Measurements from ENCODE around the gene RBM47. TPM values are rescaled to one million over a fixed set of nuclear protein-coding genes. Genes with fewer than 3 reads are reported as not detected.

Gene RBM47
- 1.4 and 1.8 TPM in 2 replicates for total RNA-seq (2011; cell fraction: chromatin; rRNA removed; ENCODE audit: low replicate concordance)
- total RNA-seq (2011; cell fraction: nucleolus; rRNA removed): 1.8 and 2.5 TPM in 2 replicates
- 1.7 and 1.9 TPM in 2 replicates for total RNA-seq (2011; cell fraction: nucleoplasm; rRNA removed)
- total RNA-seq (2014; rRNA removed): 5.1 and 6.2 TPM in 2 replicates
- 2.7 and 3.1 TPM in 2 replicates for total RNA-seq (2014; rRNA removed; fragmentation: Illumina TruSeq; extraction: Trizol)
- total RNA-seq (2015; rRNA removed; fragmentation: Illumina TruSeq; extraction: Trizol): 3.5 and 3.6 TPM in 2 replicates
- total RNA-seq (2021): 6.4 and 8.9 TPM in 2 replicates
- 0.23 and 1.4 TPM in 2 replicates for polyA plus RNA-seq (2011; rRNA removed)
- polyA plus RNA-seq (2011; cell fraction: cytosol; rRNA removed): 0.32 and 7.8 TPM in 2 replicates
- 0.29 and 2.4 TPM in 2 replicates for polyA plus RNA-seq (2011; cell fraction: nucleus; rRNA removed)
- 4.6 and 4.8 TPM in 2 replicates for polyA plus RNA-seq (2012)
- polyA plus RNA-seq (2014; fragmentation: Illumina TruSeq; extraction: Trizol): 3.3 and 3.9 TPM in 2 replicates
- polyA plus RNA-seq (2014; fragmentation: Nextera tagmentation; extraction: Ambion mirVana): 1 to 10 TPM; 1.7 to 2.4 TPM
- 3.8 and 4.1 TPM in 2 replicates for polyA plus RNA-seq (2014; rRNA removed)
- polyA minus RNA-seq (2011; rRNA and poly(A)+ RNA removed): 0.33 and 1.9 TPM in 2 replicates
- 0.55 and 3.4 TPM in 2 replicates for polyA minus RNA-seq (2011; cell fraction: cytosol; rRNA and poly(A)+ RNA removed)
- polyA minus RNA-seq (2011; cell fraction: nucleus; rRNA and poly(A)+ RNA removed): 0.22 and 2.0 TPM in 2 replicates
- Bru-seq, nascent RNA: percentile 51 among the genes with signal in this experiment
- BruChase-seq, experiment 1, labeled RNA remaining after a 2-hour chase: percentile 47 among the genes with signal in this experiment
- BruChase-seq, experiment 2, labeled RNA remaining after a 6-hour chase: percentile 50 among the genes with signal in this experiment
- long read RNA-seq, experiment 1, full-length matches to known transcripts: 1 of 6 reads
- long read RNA-seq, experiment 1, partial matches to known transcripts: 0 of 6 reads
- long read RNA-seq, experiment 1, other reads (novel, unspliced or antisense): 5 of 6 reads
- long read RNA-seq, experiment 2, partial matches to known transcripts: 0 of 3 reads
- long read RNA-seq, experiment 2, other reads (novel, unspliced or antisense): 3 of 3 reads
- long read RNA-seq, experiment 3: 0 reads

DNA sequence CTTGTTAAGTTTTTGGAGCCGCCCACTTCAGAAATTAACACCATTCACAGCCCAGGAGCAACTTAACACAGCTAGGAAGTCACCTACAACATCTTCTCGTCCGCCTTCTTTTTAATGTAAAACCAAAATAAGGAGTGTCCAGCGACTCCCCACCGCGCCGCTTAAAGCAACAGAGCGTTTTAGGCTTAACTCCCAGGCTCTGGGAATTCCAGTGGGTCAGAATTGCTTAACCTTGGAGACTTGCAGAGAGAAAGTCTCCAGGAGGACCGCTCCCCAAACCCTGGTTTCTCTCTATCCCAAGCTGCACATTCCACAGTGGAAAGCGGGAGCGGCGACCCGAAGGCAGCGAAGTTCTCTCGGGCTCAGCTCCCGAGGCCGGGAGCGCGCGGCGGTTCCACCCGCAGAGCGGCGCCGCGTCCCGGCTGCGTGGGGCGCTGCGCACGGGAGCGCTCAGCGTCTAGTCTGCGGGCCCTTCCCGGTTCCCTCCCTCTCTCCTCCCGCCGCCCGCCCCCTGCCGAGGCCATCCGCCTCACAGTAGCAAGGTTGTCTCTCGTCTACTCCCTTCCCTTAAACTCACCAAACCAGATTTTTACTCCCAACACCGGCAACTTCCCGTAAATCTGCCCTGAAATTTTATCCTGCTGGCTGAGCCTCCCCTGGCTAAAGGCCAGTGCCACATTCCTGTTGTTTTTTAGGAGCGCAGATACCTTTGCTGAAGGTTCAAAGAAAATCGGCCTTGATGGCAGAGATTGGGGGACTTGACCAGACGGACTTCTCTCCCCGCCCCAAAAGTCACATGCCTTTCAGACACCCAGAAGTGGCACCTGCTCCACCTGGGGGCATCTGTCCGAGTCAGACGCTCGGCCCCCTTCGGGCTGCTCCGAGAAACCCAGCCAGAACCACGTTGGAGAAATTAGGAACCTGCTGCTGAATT is at the start of gene RBM47:
Gene RBM47 (minus strand): TSS at position 464 of the 934 bp plus-strand sequence. CDS start 190,971 bp downstream, outside the sequence.
- Histone ChIP-seq H3K27me3 (ENCODE audit: control insufficient read depth in 2 of 2, insufficient read depth in 2 of 2, low read length in 2 of 2) (peaks cover 36 to 37% of the 10 kb centered on the region in 2 experiments; a peak in 4 of 5 replicates), H3K4me2 (ENCODE audit: insufficient read depth, low read length) (no peak within 1 kb of the TSS), H4K20me1 (replicated peaks; ENCODE audit: control insufficient read depth, insufficient read depth, low read length) (no peaks in the 10 kb centered on the region), H3K9me3 (replicated peaks; ENCODE audit: control insufficient read depth, insufficient read depth, low read depth, low read length) (no peaks in the 10 kb centered on the region), H3K36me3 (ENCODE audit: control insufficient read depth, insufficient read depth, low read length) (no peaks in the 10 kb centered on the region), H3K4me1 (replicated peaks in 1 of 2; ENCODE audit: control insufficient read depth in 2 of 2, insufficient read depth in 2 of 2, low read length in 2 of 2) (peaks cover 0 to 8% of the 10 kb centered on the region in 2 experiments; a peak in 1 of 5 replicates), H3K79me2 (ENCODE audit: control insufficient read depth, insufficient read depth, low read length) (no peaks in the 10 kb centered on the region), H2AFZ (ENCODE audit: low read depth, low read length) (no peak within 1 kb of the TSS), H3K27ac (ENCODE audit: extremely low read depth, low read depth, low read length) (no peak within 1 kb of the TSS), H3K9ac (ENCODE audit: insufficient read depth in 1 of 2, low read depth in 2 of 2, low read length in 2 of 2) (no peak within 1 kb of the TSS), H3K4me3 (no peak within 1 kb of the TSS), H3K9me1 (ENCODE audit: control insufficient read depth, insufficient read depth, low read length) (no peaks in the 10 kb centered on the region)
- peak; percentile 55; the same call in 2 of the 3 replicates for ATAC-seq
- intact Hi-C loops (cut with micrococcal nuclease) (no loop called here), in situ Hi-C loops (cut with MboI) (no loop called here)
- no TSS peak for BruUV-seq (replicated peaks)
- no peak for FAIRE-seq
- POLR2A ChIA-PET: no interaction called here
- peak in 1 of 4 experiments; percentile 8 for DNase-seq (ENCODE audit: extremely low read depth in 1 of 4, low spot score in 3 of 4)
- TF ChIP-seq NRF1 (conservative IDR thresholded peaks at IDR 0.05 in 1 of 2, IDR thresholded peaks at IDR 0.05 in 1 of 2) (peak; percentile 63 to 71), ETV6 (IDR thresholded peaks at IDR 0.05; ENCODE audit: borderline replicate concordance in 1 of 2, low read depth in 2 of 2, low read length in 1 of 2) (no peak), ETV6 (CRISPR knock-in tag; IDR thresholded peaks at IDR 0.05; ENCODE audit: borderline replicate concordance) (no peak)
- CTCF ChIA-PET (ENCODE audit: low intra/inter-chr PET ratio): no interaction called here
- 12% methylated on average over 37 of the region's 53 CpGs for WGBS (ENCODE audit: insufficient coverage, low coverage, missing lambda C conversion rate)
